SK-N-SH (cell line): Measurements from ENCODE around the gene GYPC.

Experiments
- EP300 ChIP-seq, 2 experiments: IDR thresholded peaks; 2 replicates each; pipeline versions ENCODE4 v1.4.0 to v1.6.1; 2012; ENCODE audit warnings: borderline replicate concordance in 1 of 2, low read depth in 1 of 2, low read length in 1 of 2
- FOXJ3 ChIP-seq: sonication (generic); formaldehyde crosslinking; IDR thresholded peaks from 2 replicates; pipeline ENCODE4 v1.5.1; 2020; ENCODE audit warnings: mild to moderate bottlenecking, missing genetic modification reagents
- JUND ChIP-seq: IDR thresholded peaks from 2 replicates; pipeline ENCODE4 v1.4.0; 2012
- MXI1 ChIP-seq: IDR thresholded peaks from 2 replicates; pipeline ENCODE4 v1.6.1; 2012; ENCODE audit warnings: mild to moderate bottlenecking, low read depth, low read length, improper control_type of control experiment
- POLR2AphosphoS5 ChIP-seq: IDR thresholded peaks from 2 replicates; pipeline ENCODE4 v1.6.1; 2012; ENCODE audit warnings: low read depth, low read length
- REST ChIP-seq: IDR thresholded peaks from 2 replicates; pipeline ENCODE4 v1.6.1; 2012; ENCODE audit warnings: mild to moderate bottlenecking, low read depth, low read length, moderate library complexity
- RFX5 ChIP-seq: IDR thresholded peaks from 2 replicates; pipeline ENCODE4 v1.6.1; 2012; ENCODE audit warnings: mild to moderate bottlenecking, improper control_type of control experiment, low read length
- SIN3A ChIP-seq: IDR thresholded peaks from 2 replicates; pipeline ENCODE4 v1.6.1; 2012; ENCODE audit warnings: low read depth, mild to moderate bottlenecking, low read length, moderate library complexity, borderline replicate concordance
- TAF1 ChIP-seq: IDR thresholded peaks from 2 replicates; pipeline ENCODE4 v1.6.1; 2012; ENCODE audit warnings: low read depth, mild to moderate bottlenecking, low read length, moderate library complexity, borderline replicate concordance
- YY1 ChIP-seq: IDR thresholded peaks from 2 replicates; pipeline ENCODE4 v1.4.0; 2012; ENCODE audit warnings: low read depth, mild to moderate bottlenecking
- ZBTB33 ChIP-seq: IDR thresholded peaks from 2 replicates; pipeline ENCODE4 v1.4.0; 2012; ENCODE audit warnings: low read depth, borderline replicate concordance
- TF ChIP-seq, protein P1 (sequence below): fragments of 200-600 bp; sonication (generic); IDR thresholded peaks from 2 replicates; pipeline ENCODE4 v1.6.1; 2017; ENCODE audit warnings: antibody characterized with exemption, mild to moderate bottlenecking, moderate library complexity

GRCh38 chr2:126637386-126637785 lies 18.6 kb upstream of the GYPC start:
- TF ChIP-seq RFX5 (no peak), MXI1 (no peak), YY1 (no peak), TAF1 (no peak), FOXJ3 (CRISPR knock-in tag) (no peak), POLR2AphosphoS5 (no peak), SIN3A (no peak), ZBTB33 (no peak), REST (no peak), JUND (no peak), EP300 (IDR thresholded peaks at IDR 0.05; ENCODE audit: borderline replicate concordance in 1 of 2, low read depth in 1 of 2, low read length in 1 of 2) (no peak)
- TF ChIP-seq, protein P1, sequence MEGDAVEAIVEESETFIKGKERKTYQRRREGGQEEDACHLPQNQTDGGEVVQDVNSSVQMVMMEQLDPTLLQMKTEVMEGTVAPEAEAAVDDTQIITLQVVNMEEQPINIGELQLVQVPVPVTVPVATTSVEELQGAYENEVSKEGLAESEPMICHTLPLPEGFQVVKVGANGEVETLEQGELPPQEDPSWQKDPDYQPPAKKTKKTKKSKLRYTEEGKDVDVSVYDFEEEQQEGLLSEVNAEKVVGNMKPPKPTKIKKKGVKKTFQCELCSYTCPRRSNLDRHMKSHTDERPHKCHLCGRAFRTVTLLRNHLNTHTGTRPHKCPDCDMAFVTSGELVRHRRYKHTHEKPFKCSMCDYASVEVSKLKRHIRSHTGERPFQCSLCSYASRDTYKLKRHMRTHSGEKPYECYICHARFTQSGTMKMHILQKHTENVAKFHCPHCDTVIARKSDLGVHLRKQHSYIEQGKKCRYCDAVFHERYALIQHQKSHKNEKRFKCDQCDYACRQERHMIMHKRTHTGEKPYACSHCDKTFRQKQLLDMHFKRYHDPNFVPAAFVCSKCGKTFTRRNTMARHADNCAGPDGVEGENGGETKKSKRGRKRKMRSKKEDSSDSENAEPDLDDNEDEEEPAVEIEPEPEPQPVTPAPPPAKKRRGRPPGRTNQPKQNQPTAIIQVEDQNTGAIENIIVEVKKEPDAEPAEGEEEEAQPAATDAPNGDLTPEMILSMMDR, result no peak
